Activated CD4-positive, alpha-beta T cell treated with anti-CD3 and anti-CD28 coated beads, Interleukin-2, amount 10 ng/mL, durations not matched to agents 7 days and 5 days (primary cell): ENCODE data around the gene PRKCA. TPM values are rescaled to one million over a fixed set of nuclear protein-coding genes. Genes with fewer than 3 reads are reported as not detected.

Experiments used
- CTCF ChIA-PET: fragments of 350-600 bp; sonication (Branson Sonifier 250); formaldehyde crosslinking; loops from one replicate; lab custom pipeline; 2021; ENCODE audit warnings: antibody characterized with exemption; lab: Charles Lee
- POLR2A ChIA-PET: fragments of 350-600 bp; sonication (Branson Sonifier 250); formaldehyde crosslinking; loops from one replicate; lab custom pipeline; 2021; ENCODE audit warnings: antibody characterized with exemption; lab: Charles Lee
- DNase-seq: peaks from one replicate; pipeline ENCODE4 v3.0.0-alpha.2; 2020
- H3K27ac Mint-ChIP-seq: one replicate; pipeline ENCODE4 v1.8.0; 2021; ENCODE audit warnings: mild to moderate bottlenecking, moderate library complexity, mixed read lengths
- H3K27me3 Mint-ChIP-seq: one replicate; pipeline ENCODE4 v1.8.0; 2021; ENCODE audit warnings: mixed read lengths
- H3K36me3 Mint-ChIP-seq: one replicate; pipeline ENCODE4 v1.8.0; 2021; ENCODE audit warnings: low read depth, mixed read lengths
- H3K4me1 Mint-ChIP-seq: one replicate; pipeline ENCODE4 v1.8.0; 2021; ENCODE audit warnings: mixed read lengths
- H3K4me3 Mint-ChIP-seq: one replicate; pipeline ENCODE4 v1.8.0; 2021; ENCODE audit warnings: mild to moderate bottlenecking, moderate library complexity, mixed read lengths
- H3K9me3 Mint-ChIP-seq: one replicate; pipeline ENCODE4 v1.8.0; 2021; ENCODE audit warnings: mixed read lengths
- total RNA-seq, 2 experiments: library from RNA; stranded (reverse); gene quantifications; one replicate each; pipeline ENCODE4 v1.2.3, GENCODE V29; 2021

PRKCA gene
- total RNA-seq, 2 experiments from 2014 or later, result 72.8 to 74.6 TPM

- Mint-ChIP-seq H3K36me3 (peaks cover 22% of the 10 kb centered on the region), H3K4me1 (peaks cover 60% of the 10 kb centered on the region), H3K27me3 (no peaks in the 10 kb centered on the region), H3K4me3 (no peak overlapping the region), H3K9me3 (peaks cover 7% of the 10 kb centered on the region), H3K27ac (peak overlapping the region; percentile 65)
- ChIA-PET POLR2A (interaction anchor here (0.6 kb wide), 1 partner anchor 49 kb away, joined by 7 read pairs; no protein-coding TSS in a partner anchor), CTCF (interaction anchor here (0.7 to 2.5 kb wide), 5 partner anchors 10 to 19 kb away, joined by 3 to 8 read pairs (median 3); no protein-coding TSS in a partner anchor)
- no peak for DNase-seq
These were observed 112.3 kb downstream of the PRKCA start for GRCh38 chr17:66414561-66415175.

DNA sequence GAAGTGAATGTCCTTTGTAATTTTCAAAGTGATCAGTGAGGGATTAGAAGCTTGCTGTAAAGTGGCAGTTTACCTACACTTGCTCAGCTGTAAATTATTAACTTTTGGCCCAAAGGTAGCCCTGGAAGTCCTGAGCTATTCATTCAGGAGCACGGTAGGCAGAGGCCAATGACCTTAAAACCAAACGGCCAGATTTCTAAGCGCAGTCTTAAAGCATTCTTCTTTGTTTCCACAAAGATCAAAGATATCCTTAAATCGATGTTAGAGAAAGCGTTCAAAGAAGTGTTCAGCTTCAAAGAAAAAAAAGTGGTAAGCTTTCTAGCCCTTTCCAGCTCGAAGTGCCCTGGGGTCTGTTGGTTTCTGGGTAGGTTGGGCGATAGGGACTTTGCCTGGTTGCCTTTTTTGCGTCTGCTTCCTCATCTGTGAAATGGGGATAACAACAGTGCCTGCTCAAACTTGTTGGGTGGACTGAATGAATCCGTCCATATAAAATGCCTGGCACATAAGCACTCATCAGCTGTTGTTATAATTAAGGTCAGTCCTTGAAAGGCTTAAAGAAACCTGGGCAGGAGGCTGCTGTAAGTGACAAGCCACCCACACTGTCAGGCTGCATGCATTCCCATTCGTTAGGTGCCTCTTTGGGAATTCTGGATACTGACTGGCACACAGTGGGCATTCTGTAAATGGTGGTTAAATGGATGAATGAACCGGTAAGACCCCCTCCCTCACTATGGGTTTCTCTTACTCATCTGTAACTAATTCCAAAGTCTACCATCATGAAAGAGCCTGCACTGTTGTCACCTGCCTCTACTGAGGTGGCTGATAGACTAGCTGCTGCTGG lies 113.2 kb downstream of the PRKCA start:
- ChIA-PET POLR2A (no interaction called here), CTCF (interaction anchor here (0.9 to 1.2 kb wide), 4 partner anchors 11 to 151 kb away, joined by 3 read pairs; no protein-coding TSS in a partner anchor)
- Mint-ChIP-seq H3K27me3 (no peaks in the 10 kb centered on the region), H3K27ac (peak overlapping the region; percentile 68), H3K9me3 (peaks cover 7% of the 10 kb centered on the region), H3K4me3 (no peak overlapping the region), H3K36me3 (peaks cover 22% of the 10 kb centered on the region), H3K4me1 (peaks cover 59% of the 10 kb centered on the region)
- DNase-seq, result no peak

DNA sequence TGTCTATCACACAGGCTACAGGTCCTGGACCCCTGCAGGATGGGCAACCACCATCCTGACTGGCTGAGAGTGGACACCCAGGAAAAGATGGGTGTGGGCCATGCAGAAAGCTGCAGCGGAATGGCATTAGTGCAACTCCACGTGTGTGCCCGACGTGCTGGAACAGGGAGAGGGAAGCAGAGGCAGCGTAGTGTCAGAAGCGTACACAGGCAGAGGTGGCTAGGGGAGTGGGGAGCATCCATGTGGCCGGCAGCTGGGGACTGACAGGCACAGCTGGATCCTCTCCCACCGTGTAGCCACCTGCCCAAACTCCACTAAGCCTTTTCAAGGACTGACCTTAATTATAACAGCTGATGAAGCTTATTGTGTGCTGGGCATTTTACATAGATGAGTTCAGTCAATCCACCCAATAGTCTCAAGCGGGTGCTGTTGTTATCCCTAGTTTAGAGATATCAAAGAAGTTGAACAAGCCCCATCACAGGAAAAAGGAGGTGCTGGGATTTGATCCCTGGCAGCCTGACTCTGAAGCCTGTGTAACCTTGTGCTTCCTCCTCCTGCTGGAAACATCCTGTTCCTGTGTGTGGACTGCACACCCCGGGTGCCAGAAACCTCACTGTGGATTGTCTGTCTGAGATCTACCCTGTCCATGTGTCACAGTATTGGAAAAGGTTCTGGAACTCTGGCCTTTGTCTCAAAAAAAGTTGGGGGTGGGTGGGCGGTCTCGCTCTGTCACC lies 114.0 kb downstream of the PRKCA start:
- CTCF ChIA-PET, result interaction anchor here (0.9 kb wide), 2 partner anchors 28 to 151 kb away, joined by 3 to 5 read pairs; no protein-coding TSS in a partner anchor
- H3K9me3 Mint-ChIP-seq, result peaks cover 7% of the 10 kb centered on the region
- H3K36me3 Mint-ChIP-seq, result peaks cover 26% of the 10 kb centered on the region
- H3K27ac Mint-ChIP-seq, result no peak overlapping the region
- DNase-seq, result no peak
- H3K27me3 Mint-ChIP-seq, result no peaks in the 10 kb centered on the region
- POLR2A ChIA-PET, result no interaction called here
- H3K4me3 Mint-ChIP-seq, result no peak overlapping the region
- H3K4me1 Mint-ChIP-seq, result peaks cover 62% of the 10 kb centered on the region

- CTCF ChIA-PET, result interaction anchor here (0.9 to 1.2 kb wide), 2 partner anchors 29 to 96 kb away, joined by 3 to 5 read pairs; no protein-coding TSS in a partner anchor
- peaks cover 7% of the 10 kb centered on the region for H3K9me3 Mint-ChIP-seq
- DNase-seq, result no peak
- no peak overlapping the region for H3K4me3 Mint-ChIP-seq
- H3K4me1 Mint-ChIP-seq, result peaks cover 65% of the 10 kb centered on the region
- POLR2A ChIA-PET, result no interaction called here
- no peaks in the 10 kb centered on the region for H3K27me3 Mint-ChIP-seq
- H3K36me3 Mint-ChIP-seq, result peaks cover 33% of the 10 kb centered on the region
- no peak overlapping the region for H3K27ac Mint-ChIP-seq
These were observed 114.9 kb downstream of the PRKCA start for GRCh38 chr17:66417300-66417719.

- Mint-ChIP-seq H3K27me3 (no peaks in the 10 kb centered on the region), H3K27ac (peak overlapping the region; percentile 9), H3K4me3 (no peak overlapping the region), H3K4me1 (peaks cover 61% of the 10 kb centered on the region), H3K36me3 (peaks cover 24% of the 10 kb centered on the region), H3K9me3 (no peaks in the 10 kb centered on the region)
- ChIA-PET CTCF (no interaction called here), POLR2A (no interaction called here)
- no peak for DNase-seq
These were observed 118.6 kb downstream of the PRKCA start for GRCh38 chr17:66420961-66421371.

DNA sequence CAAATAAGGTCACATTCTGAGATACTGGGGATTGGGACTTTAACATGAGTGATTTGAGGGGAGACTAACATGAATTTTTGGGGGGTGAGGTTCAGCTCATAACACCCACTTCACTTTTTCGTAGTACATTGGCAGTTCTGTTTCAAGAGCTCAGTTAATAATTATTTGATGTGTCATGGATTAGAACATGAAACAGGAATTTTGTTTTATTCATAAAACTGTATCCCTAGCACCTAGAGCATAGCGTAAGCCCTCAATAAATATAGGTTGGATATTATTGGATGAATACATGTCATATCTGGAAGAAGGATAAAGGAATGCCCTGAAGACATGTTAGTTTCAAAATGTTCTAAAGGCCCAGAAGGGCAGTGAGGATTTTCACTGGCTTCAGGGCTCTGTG lies 119.8 kb downstream of the PRKCA start:
- POLR2A ChIA-PET, result no interaction called here
- Mint-ChIP-seq H3K4me3 (no peak overlapping the region), H3K4me1 (peaks cover 62% of the 10 kb centered on the region), H3K27me3 (no peaks in the 10 kb centered on the region), H3K36me3 (peaks cover 24% of the 10 kb centered on the region), H3K27ac (no peak overlapping the region), H3K9me3 (no peaks in the 10 kb centered on the region)
- CTCF ChIA-PET, result interaction anchor here (0.8 to 1.3 kb wide), 3 partner anchors 12 to 52 kb away, joined by 3 to 4 read pairs (median 3); no protein-coding TSS in a partner anchor
- DNase-seq, result no peak

DNA sequence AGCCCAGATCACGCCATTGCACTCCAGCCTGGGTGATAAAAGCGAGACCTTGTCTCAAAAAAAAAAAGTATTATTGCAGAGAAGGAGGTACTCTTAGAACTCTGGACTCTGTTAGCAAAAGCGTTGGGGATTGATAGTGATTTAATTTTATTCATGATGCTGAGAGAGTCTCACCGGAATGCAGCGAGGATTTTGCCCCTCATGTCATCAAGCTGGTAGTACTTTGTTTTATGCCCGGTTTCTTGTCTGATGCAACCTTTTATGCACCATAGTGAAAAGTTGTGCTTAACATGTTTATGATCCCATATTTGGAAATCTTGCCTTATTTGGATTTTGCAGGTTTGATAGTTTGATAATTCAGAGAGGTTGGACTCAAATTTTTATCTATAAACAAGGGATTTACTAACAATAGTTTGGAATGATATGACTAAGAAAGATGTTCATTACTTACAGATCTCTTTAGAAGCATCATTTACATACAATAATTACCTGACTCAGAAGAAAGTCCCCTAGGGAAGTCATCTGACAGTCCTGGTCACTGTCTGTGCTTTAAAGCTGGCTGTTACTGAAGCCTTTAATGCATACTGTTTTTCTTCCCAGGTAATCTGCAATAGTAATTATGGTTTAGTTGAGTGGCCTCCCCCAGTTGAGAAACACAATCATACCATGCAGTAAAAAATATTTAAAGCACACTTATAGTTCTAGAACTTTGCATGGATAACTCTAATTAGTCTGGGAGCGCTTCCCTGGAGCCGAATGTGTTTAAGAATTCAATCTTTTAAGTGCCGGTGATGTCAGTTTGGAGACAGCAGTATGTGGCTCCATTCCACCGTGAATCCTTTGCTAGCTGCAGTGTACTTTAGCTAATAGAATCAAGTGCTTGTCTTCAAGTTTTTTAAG lies 120.9 kb downstream of the PRKCA start:
- CTCF ChIA-PET, result interaction anchor here (0.7 to 1.3 kb wide), 4 partner anchors 40 to 169 kb away, joined by 3 read pairs; no protein-coding TSS in a partner anchor
- POLR2A ChIA-PET, result no interaction called here
- no peaks in the 10 kb centered on the region for H3K9me3 Mint-ChIP-seq
- no peak overlapping the region for H3K4me3 Mint-ChIP-seq
- H3K4me1 Mint-ChIP-seq, result peaks cover 69% of the 10 kb centered on the region
- H3K27ac Mint-ChIP-seq, result no peak overlapping the region
- DNase-seq, result no peak
- H3K36me3 Mint-ChIP-seq, result peaks cover 28% of the 10 kb centered on the region
- H3K27me3 Mint-ChIP-seq, result no peaks in the 10 kb centered on the region

- peaks cover 76% of the 10 kb centered on the region for H3K4me1 Mint-ChIP-seq
- no peak for DNase-seq
- CTCF ChIA-PET, result interaction anchor here (0.9 to 1.1 kb wide), 2 partner anchors 17 to 20 kb away, joined by 3 read pairs; no protein-coding TSS in a partner anchor
- POLR2A ChIA-PET, result no interaction called here
- H3K9me3 Mint-ChIP-seq, result no peaks in the 10 kb centered on the region
- H3K36me3 Mint-ChIP-seq, result peaks cover 26% of the 10 kb centered on the region
- H3K27me3 Mint-ChIP-seq, result no peaks in the 10 kb centered on the region
- H3K4me3 Mint-ChIP-seq, result peak overlapping the region; percentile 13
- H3K27ac Mint-ChIP-seq, result peak overlapping the region; percentile 84
These were observed 123.5 kb downstream of the PRKCA start for GRCh38 chr17:66425756-66426396.

GRCh38 chr17:66426397-66427033 lies 124.1 kb downstream of the PRKCA start:
- no peaks in the 10 kb centered on the region for H3K27me3 Mint-ChIP-seq
- H3K4me1 Mint-ChIP-seq, result peaks cover 70% of the 10 kb centered on the region
- POLR2A ChIA-PET, result no interaction called here
- peak overlapping the region; percentile 13 for H3K4me3 Mint-ChIP-seq
- peak; percentile 67 for DNase-seq
- peak overlapping the region; percentile 84 for H3K27ac Mint-ChIP-seq
- CTCF ChIA-PET, result interaction anchor here (0.9 to 1.1 kb wide), 2 partner anchors 16 to 21 kb away, joined by 3 read pairs; no protein-coding TSS in a partner anchor
- H3K36me3 Mint-ChIP-seq, result peaks cover 21% of the 10 kb centered on the region
- H3K9me3 Mint-ChIP-seq, result no peaks in the 10 kb centered on the region

GRCh38 chr17:66427134-66427533 lies 124.7 kb downstream of the PRKCA start:
- no peak overlapping the region for H3K4me3 Mint-ChIP-seq
- peaks cover 16% of the 10 kb centered on the region for H3K36me3 Mint-ChIP-seq
- CTCF ChIA-PET, result interaction anchor here (0.9 kb wide), 1 partner anchor 21 kb away, joined by 3 read pairs; no protein-coding TSS in a partner anchor
- no peaks in the 10 kb centered on the region for H3K9me3 Mint-ChIP-seq
- peaks cover 71% of the 10 kb centered on the region for H3K4me1 Mint-ChIP-seq
- DNase-seq, result no peak
- no peaks in the 10 kb centered on the region for H3K27me3 Mint-ChIP-seq
- POLR2A ChIA-PET, result no interaction called here
- H3K27ac Mint-ChIP-seq, result no peak overlapping the region

DNA sequence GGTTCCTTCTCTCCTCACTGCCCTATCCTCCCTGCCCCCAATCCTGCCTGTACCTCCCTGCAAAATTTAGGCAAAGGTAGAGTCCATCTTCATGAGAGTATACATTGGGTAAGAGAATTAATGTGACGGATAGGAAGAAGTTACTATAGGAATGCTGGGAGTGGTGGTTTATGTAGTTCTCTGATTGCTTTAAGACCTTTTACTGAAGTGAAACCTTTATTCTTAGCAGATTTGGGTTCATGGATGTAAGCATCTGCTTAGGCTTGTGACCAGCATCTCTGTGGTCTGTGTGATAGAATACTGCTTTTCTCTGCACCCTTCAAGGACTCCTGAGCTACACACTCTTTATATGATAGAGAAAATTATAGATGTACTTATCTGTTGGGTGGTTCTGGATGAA lies 127.3 kb downstream of the PRKCA start:
- peaks cover 14% of the 10 kb centered on the region for H3K36me3 Mint-ChIP-seq
- no peaks in the 10 kb centered on the region for H3K27me3 Mint-ChIP-seq
- no peak for DNase-seq
- POLR2A ChIA-PET, result no interaction called here
- no peak overlapping the region for H3K4me3 Mint-ChIP-seq
- H3K4me1 Mint-ChIP-seq, result peaks cover 73% of the 10 kb centered on the region
- no peaks in the 10 kb centered on the region for H3K9me3 Mint-ChIP-seq
- CTCF ChIA-PET, result interaction anchor here (0.5 to 1.3 kb wide), 4 partner anchors 14 to 174 kb away, joined by 3 to 4 read pairs (median 3); no protein-coding TSS in a partner anchor
- no peak overlapping the region for H3K27ac Mint-ChIP-seq
